Fibroblast of peridontal ligament (primary cell): ENCODE results near the gene SEMA3A.
"Not testable (repeated sequence)": the region's sequence is repeated elsewhere in the genome, so short reads cannot be mapped to it uniquely, and the experiment has no call there.

Experiments used
- DNase-seq: peaks from one replicate; pipeline ENCODE4 v3.0.0-alpha.2; 2010; ENCODE audit errors: extremely low read depth

SEMA3A gene

DNA sequence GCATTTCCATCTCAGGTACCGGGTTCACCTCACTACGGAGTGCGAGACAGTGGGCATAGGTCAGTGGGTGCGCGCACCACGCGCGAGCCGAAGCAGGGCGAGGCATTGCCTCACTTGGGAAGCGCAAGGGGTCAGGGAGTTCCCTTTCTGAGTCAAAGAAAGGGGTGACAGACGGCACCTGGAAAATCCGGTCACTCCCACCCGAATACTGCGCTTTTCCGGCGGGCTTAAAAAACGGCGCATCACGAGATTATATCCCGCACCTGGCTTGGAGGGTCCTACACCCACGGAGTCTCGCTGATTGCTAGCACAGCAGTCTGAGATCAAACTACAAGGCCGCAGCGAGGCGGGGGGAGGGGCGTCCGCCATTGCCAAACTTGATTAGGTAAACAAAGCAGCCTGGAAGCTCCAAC lies 132.1 kb downstream of the SEMA3A start:
- not testable (repeated sequence) for DNase-seq

DNA sequence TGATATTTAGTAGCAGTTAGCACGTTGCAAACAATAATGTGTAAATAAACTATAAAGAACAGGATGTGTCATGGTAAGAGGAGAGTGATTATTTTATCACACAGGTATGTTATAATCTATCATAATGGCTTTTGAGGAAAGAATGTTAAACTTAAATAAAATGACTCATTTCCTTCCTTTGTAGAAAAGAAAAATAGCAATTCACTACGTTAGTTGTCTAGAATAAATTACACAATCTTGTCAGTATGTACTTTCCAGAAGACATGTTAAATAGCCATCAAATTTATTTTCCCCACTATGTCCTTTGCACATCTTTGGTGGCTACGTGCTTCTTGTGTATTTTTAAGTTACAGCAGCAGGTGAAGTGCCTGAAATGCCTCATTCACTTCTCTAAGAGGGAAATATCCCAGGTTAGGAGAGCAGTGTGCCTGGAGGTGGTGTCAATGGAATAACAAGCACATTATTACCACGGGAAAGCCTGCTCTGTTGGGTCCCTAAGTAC lies 133.8 kb downstream of the SEMA3A start:
- peak; percentile 20 for DNase-seq

DNA sequence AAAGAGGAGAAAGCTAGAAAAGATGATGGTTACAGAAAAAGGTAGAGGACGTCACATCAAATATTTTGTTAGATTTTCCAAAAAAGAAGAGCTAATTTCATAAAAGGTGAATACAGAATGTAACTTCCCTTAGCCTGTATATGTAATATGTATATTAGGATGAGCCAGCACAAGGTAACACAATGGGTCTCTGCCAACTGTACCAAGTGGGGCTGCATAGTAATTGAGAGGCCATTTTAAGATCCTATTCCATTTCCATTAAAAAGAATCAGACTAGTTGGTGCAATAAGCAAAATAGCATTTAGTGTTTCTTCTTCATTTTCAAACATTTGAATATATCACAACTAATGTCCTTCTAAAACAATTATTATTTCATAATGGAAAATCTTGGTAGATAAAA lies 134.6 kb downstream of the SEMA3A start:
- DNase-seq, result no peak

DNA sequence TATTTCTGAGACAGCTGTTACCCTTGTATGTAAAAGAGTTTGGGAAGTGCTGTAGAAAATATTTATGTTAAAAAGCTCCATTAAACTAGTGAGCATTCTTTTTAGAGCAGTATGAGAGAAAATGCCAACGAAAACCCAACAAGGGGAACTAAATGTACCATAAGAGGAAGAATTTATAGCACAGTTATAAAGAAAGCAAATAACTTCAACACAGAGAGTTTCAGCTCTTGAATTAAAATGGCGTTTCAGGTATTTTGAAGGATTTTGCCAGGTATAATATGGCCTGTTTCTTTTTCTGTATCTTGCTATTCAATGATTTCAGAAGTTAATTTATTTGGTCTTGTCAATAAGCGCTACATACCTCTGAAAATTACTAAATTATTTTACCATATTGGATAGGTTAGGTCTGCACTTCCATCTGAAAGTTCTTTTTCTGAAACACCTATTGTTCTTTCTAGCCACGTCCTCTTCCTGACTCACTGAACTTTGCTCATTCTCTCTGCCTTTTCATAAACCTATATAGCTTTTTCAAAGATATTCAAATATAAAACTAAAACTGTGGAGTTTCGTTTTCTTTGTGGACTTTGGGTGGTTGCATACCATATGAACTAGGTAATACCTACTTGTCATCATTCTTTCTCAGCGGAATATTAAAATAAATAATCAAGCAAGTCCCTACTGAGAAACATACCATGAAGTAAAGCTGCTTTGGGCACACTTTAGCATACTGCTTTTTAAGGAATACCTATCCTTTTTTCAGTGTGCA lies 136.1 kb downstream of the SEMA3A start:
- peak; percentile 62 for DNase-seq

DNA sequence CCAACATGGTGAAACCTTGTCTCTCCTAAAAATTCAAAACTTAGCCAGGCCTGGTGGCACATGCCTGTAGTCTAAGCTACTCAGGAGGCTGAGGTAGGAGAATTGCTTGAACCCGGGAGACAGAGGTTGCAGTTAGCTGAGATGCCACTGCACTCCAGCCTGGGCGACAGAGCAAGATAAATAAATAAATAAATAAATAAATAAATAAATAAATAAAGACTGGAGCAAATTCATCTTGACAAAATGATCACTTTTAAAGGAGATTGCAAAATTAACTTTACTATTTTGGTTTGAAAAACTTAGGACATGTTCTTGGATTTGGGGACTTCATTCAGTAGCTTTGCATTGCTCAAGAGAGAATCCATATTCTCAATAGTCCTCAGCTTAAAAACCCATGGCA lies 137.0 kb downstream of the SEMA3A start:
- DNase-seq, result no peak

DNA sequence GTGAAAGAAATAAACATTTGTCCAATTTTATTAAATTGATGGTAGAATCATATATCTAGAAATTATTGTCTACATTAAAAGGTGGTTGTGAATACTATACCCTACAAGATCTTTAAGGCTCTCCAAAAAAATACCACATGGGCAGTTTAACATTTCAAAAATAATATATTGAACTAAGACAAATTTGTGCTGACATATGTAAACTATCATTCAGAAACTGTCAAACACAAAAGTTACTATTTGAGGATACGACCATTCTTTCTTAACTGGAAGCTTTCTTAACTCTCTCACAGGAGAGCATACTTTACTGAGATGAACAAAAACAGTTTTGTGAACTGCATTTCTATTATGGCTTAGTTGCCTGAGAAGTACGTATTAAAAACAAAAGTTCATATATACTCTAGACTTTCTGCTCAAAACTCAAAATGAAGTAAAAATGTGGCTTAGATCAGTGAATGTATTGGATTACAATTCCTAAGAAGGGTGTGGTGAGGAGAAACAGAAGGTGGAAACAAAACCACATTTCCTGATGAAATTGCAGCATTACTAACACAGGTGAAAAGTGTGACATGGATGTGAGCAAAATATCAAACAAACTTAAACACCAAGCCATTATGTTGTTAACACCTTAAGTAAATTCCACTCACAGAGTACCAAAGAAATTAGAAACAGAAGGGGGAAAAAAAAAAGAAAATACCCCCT lies 138.5 kb downstream of the SEMA3A start:
- peak; percentile 37 for DNase-seq

DNA sequence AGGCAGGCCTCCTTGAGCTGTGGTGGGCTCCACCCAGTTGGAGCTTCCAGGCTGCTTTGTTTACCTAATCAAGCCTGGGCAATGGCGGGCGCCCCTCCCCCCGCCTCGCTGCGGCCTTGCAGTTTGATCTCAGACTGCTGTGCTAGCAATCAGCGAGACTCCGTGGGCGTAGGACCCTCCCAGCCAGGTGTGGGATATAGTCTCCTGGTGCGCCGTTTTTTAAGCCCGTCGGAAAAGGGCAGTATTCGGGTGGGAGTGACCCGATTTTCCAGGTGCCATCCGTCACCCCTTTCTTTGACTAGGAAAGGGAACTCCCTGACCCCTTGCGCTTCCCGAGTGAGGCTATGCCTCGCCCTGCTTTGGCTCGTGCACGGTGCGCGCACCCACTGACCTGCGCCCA lies 139.4 kb downstream of the SEMA3A start:
- not testable (repeated sequence) for DNase-seq

DNA sequence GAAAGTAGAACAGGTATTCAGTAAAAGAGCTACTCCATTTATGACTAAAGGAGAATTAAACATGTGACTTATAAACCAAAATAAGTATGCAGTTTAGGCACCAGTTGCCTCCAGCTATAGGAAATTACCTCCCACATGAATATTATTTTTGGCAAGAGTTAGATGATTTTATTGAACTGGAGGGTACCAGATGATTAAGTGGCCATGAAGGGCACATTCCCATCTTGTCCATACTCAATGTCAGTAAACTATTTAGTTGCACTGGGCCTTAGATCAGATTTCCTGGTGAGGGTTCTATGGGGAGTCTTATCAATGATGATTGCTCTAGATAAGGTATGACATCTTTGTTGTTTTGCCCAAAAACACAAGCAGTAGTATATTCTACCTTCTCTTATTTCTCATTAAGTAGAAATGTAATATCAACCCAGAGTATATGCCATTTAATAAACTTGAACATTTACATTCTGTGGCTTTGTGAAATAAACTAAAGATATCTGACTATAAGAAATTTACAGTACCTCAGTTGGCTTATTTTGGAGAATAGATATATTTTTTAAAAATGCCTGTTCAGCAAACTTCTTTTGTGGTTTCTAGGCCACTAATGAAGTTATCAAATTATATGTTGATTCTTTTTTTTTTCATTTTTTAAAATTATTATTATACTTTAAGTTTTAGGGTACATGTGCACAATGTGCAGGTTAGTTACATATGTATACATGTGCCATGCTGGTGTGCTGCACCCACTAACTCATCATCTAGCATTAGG lies 145.3 kb downstream of the SEMA3A start:
- no peak for DNase-seq

DNA sequence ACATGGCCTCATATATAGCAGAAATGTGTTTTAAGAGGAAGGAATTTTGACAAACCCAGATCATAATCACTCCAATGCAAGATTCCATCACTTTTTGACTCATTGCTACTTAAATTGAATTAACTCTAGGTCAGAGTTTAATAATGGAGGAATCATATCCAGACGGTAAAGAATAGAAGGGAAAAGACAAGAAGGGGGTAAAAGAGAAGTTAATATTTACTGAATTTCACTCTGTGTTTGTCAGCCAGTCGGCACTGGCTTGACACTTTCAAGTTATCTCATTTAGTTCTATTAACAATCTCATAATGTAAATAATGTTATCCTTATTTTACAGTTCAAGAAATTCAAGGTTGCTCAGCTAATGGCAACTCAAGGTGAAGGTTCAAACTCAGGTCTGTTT lies 147.5 kb downstream of the SEMA3A start:
- DNase-seq, result no peak

DNA sequence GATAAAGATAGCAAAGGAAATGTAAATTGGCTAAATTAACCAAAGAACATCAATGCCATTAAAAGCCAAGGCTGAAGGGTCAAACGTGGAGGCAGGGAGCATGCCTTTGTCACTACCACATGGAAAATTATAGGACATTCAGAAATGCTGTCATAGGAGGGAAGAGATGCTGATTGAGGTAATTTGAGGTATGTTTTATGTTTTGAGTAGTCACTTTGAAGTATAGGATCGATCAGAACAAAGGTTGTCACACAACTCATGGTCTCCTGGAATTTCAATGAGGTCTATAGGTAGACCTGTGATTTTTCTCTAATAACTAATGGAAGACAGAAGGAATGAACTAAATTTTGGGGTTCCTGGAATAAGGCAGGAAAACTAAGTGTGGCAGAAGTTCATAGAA lies 149.8 kb downstream of the SEMA3A start:
- DNase-seq, result no peak

DNA sequence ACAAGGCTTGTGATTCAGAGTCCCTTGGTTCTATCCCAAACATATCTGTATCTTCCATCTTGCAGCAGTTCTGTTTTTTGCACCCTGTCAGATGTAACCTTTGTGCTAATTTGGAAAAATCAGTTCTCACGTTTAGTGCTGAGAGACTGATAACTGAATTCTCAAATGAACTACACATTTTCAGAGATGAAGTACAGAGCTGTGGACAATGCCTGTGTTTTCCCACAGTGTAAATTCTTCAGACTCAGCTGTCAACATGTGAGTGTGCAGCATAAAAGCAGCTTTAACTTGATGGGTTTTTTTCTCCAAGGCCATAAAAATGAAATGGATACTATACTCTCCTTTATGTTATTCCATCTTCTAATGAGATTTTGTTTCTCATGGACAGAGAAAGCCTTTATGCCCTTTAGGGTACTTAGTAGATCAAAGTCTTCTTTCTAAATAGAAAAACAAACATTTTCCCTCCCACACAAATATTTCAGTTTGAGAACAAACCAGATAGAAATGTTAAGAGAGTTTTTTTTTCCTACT lies 150.9 kb downstream of the SEMA3A start:
- DNase-seq, result peak; percentile 38

DNA sequence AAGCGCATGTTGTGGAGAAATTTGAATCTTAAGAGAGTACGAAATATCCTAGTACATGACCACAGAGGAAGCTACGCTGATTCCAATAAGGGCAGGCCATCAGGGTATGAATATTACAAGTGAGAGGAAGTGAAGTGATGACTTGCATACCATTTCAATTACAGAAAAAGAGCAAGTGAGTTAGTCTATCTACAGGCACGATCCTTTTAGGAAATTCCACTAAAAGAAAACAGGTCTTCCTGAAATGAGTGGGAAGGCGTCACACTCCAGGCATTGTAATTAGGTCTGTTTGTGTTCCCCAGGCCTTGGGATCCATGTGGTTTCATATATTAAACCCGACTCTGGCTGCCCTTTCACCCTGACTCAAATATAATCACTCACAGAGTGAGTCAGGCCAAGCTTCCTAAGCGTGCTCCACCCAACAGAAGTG lies 152.5 kb downstream of the SEMA3A start:
- DNase-seq, result peak; percentile 94

DNA sequence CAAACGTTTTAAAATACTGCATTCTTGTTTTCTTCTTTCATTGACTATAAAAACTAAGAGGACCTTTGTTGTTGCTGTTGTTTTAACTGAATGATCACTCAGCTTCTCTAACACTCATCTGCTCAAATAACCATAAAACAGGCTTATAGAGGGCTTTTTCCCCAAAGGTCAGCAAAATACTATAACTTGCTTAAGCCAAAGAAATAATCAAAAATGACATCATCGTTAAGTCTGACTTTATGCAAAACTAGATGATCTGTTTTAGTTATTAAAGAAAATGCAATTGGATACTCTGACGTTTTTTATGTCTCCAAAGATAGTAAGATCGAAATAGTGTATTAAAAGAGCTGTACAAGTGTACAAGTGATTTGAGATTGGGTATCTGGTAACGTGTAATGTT lies 152.9 kb downstream of the SEMA3A start:
- DNase-seq, result no peak

DNA sequence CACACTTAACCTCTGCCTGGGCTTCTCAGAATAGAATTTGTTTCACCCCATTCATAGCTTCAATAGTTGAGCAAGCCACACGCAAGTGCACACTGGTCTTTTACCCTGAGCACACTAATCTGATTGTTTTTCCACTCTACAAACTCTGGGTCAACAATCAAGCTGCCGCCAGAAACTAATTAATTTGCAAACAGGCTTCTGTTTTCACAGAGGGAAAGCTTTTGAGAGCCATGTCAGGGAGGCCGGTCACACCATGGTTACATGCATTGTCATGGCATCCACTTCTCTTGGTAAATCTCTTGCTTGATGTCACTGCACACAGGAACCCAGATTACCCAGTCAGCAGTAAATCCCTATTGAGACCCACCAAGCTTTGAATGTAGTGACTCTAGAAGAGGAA lies 154.2 kb downstream of the SEMA3A start:
- DNase-seq, result no peak

DNA sequence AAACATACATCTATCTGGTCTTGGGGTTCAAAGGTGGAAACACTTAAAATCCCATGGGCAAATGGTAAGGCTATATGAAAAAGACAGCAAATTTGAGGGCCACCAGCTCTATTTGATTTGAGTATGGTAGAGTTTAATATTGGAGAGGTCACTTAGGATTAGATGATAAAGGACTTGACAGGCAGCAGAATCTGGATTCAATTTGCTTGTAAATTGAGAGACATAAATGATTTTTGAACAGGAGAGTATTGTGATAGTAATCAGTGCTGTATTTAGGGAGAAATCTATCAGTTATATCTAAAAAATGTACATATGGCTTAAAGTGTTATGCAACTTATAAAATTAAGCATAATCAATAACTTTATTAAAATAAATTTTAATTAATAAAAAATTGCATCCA lies 155.2 kb downstream of the SEMA3A start:
- no peak for DNase-seq

DNA sequence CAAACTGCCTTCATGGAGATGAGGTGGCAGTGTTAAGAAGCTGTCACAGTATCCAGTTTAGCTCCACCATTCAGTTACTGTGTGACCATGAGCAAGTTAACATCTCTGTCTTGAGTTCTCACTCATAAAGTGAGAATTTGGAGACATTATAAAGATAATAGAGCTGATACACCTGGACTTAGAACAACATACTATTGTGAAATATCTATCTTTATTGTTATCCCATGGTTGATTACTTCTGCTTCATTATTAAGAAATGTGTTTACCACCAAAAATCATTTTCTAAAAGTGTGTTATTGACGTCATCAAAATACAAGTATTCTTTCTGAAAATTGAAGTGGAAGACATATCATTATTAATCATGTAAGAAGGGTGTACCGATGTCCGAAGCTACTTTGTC lies 166.9 kb downstream of the SEMA3A start:
- no peak for DNase-seq

DNA sequence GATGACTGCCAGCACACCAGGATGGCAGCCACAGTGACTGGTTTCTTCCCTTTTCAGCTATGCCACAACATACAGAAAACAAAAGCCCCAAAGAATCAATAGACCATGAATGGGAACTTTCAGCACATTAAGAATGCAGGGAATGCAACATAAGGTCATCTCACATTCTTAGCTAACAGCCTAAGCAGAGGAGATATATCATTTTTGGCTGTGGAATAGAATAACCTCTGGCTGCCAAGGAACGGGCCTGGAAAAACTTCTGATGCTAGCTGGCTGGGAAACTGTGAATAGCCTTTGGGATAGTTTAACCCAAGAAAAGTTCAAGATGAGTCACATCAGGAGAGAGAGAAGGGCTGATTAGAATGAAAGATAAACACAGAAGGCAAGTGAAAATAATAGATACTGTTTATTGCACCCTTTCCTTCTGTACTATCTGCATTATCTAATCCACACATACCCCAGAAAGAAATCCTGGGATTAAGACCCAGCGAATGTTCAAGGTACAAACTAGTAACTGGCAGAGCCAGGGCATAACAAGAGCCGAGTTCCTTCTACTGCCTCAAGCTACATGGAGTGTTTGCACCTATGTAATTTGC lies 169.2 kb downstream of the SEMA3A start:
- peak; percentile 99 for DNase-seq

DNA sequence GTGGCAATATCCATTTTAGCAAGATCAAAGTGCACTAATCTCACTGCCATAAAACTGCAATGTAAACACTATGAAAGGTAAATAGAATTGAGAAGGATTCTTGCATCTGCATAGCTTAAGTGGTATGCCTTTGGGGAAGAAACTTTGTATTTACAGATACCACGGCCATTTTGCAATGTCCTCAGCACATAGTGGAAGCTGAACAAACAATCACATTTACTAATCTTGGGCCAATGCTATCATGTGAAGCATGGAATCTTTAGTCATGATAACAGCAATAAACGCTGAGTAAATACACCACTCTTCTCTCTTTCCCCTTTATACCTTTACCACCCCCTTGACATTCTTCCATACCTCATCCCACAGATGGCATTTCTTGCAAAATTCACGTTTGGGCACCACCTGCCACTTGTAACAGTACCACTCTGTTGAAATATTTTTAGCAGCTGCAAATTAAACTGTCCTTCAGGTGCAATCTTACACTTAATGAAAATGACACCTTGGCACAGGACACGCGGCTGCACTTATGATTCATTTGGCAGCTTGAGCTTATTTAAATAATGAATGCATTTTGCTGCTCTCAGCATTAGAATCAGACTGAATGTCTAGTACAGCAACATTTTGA lies 171.8 kb downstream of the SEMA3A start:
- no peak for DNase-seq

DNA sequence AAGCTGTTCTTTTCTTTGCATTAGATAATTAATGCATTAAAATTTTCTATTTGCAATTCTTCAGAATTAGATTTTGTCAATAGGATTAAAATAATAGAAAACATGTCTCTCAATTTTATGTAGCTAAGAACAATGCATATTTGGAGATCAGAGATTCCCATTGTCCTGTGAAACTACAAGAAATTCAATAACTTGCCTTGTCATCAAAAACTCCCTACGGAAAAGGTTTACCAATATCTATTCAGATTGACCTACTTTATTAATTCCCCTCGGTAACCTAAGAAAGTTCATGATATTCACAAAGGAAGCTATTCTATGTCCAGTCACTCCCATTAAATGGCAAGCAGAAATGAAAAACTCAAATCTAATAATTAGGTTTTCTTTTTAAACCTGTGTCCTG lies 172.6 kb downstream of the SEMA3A start:
- no peak for DNase-seq

DNA sequence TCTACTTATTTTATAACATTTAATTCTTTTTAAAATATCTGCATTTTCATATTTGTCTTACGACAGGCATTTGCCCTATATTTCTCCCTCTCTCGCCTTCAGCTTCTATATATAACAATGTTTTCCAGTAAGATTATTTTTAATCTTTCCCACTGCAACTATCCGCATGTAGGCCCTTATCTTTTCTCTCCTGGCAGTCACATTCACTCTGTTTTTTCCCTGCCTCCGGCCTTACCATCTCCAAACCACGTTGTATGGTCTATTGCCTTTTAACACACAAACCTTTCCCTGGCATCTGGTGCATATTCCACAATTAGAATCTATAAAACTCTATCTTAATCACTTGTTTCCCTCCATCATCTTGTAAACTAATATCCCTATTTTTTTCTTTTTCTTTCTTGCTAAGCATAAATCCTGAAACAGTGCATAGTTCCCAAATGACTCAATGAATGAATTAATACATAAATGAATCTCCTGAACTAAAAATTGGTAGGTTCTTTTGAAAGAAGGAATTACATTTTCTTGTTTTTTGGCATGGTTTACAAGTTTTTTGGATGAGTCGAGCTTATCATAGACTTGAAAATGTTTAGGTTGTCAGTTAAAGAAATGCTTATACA lies 173.2 kb downstream of the SEMA3A start:
- DNase-seq, result peak; percentile 41

DNA sequence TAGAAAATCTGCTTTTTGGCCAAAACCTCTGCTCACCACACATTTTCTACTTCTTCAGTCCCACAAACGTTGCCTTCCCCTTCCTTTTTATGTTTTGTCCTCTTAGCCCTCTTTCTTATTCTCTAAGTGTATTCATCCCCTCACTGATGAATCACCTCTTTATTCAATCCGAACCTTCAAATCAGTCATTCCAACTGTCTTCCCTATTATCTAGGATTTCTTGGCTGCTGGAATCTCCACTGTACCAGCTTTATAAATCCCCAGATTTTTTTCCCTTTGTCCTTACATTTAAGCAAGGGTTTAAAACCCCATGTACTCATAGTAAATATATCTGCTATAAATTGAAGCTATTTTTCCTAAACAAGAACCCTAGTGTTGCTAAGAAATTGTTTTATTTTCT lies 176.9 kb downstream of the SEMA3A start:
- DNase-seq, result no peak
